Astrocyte (in vitro differentiated cells and primary cell): Measurements from ENCODE around the gene LYST. TPM values are rescaled to one million over a fixed set of nuclear protein-coding genes. Genes with fewer than 3 reads are reported as not detected.
"Not testable (repeated sequence)": the region's sequence is repeated elsewhere in the genome, so short reads cannot be mapped to it uniquely, and the experiment has no call there.

Experiments used
- DNase-seq: peaks from one replicate; pipeline ENCODE4 v3.0.0-alpha.2; 2010; ENCODE audit warnings: low read depth
- FAIRE-seq: peaks from 2 replicates; lab custom pipeline; 2011; peaks lifted over from hg19 to GRCh38; lab: Jason Lieb, UNC
- H2AFZ ChIP-seq: 2 replicates; pipeline ENCODE4 v1.6.0; 2012; ENCODE audit warnings: low read depth, low read length, inconsistent platforms
- H3K27ac ChIP-seq: 2 replicates; pipeline ENCODE4 v1.5.1; 2011; ENCODE audit warnings: low read depth, low read length, inconsistent platforms
- H3K27me3 ChIP-seq: 2 replicates; pipeline ENCODE4 v1.6.0; 2011; ENCODE audit warnings: low read length, inconsistent platforms; ENCODE audit not compliant: insufficient read depth
- H3K36me3 ChIP-seq: 2 replicates; pipeline ENCODE4 v1.5.1; 2011; ENCODE audit warnings: low read length, inconsistent platforms; ENCODE audit not compliant: insufficient read depth
- H3K4me1 ChIP-seq: 2 replicates; pipeline ENCODE4 v1.5.1; 2011; ENCODE audit warnings: low read length, inconsistent platforms; ENCODE audit not compliant: insufficient read depth
- H3K4me2 ChIP-seq: 2 replicates; pipeline ENCODE4 v1.6.0; 2012; ENCODE audit warnings: low read length, inconsistent platforms
- H3K4me3 ChIP-seq: 2 replicates; pipeline ENCODE4 v1.5.1; 2011; ENCODE audit warnings: low read depth, mild to moderate bottlenecking, low read length, inconsistent platforms; ENCODE audit not compliant: insufficient read depth
- H3K79me2 ChIP-seq: 2 replicates; pipeline ENCODE4 v1.6.0; 2012; ENCODE audit warnings: mild to moderate bottlenecking, low read length, inconsistent platforms; ENCODE audit not compliant: insufficient read depth
- H3K9ac ChIP-seq: 2 replicates; pipeline ENCODE4 v1.6.0; 2012; ENCODE audit warnings: mild to moderate bottlenecking, low read length, inconsistent platforms
- H3K9me3 ChIP-seq: 2 replicates; pipeline ENCODE4 v1.5.1; 2012; ENCODE audit warnings: low read depth, mild to moderate bottlenecking, low read length, inconsistent platforms; ENCODE audit not compliant: insufficient read depth
- H4K20me1 ChIP-seq: 2 replicates; pipeline ENCODE4 v1.6.0; 2012; ENCODE audit warnings: low read length, inconsistent platforms; ENCODE audit not compliant: insufficient read depth
- H3K27ac Mint-ChIP-seq: one replicate; pipeline ENCODE4 v1.8.0; 2021; ENCODE audit warnings: mild to moderate bottlenecking, mixed read lengths; ENCODE audit not compliant: unreplicated experiment
- H3K27me3 Mint-ChIP-seq: one replicate; pipeline ENCODE4 v1.8.0; 2021; ENCODE audit warnings: low read depth, mixed read lengths; ENCODE audit not compliant: unreplicated experiment
- H3K36me3 Mint-ChIP-seq: one replicate; pipeline ENCODE4 v1.8.0; 2021; ENCODE audit warnings: low read depth, mixed read lengths; ENCODE audit not compliant: unreplicated experiment
- H3K4me1 Mint-ChIP-seq: one replicate; pipeline ENCODE4 v1.8.0; 2021; ENCODE audit warnings: low read depth, mixed read lengths; ENCODE audit not compliant: unreplicated experiment
- H3K4me3 Mint-ChIP-seq: one replicate; pipeline ENCODE4 v1.8.0; 2021; ENCODE audit warnings: mild to moderate bottlenecking, moderate library complexity, mixed read lengths; ENCODE audit not compliant: unreplicated experiment
- H3K9me3 Mint-ChIP-seq: one replicate; pipeline ENCODE4 v1.8.0; 2021; ENCODE audit warnings: mild to moderate bottlenecking, mixed read lengths; ENCODE audit not compliant: unreplicated experiment
- CTCF ChIP-seq: IDR thresholded peaks from 2 replicates; pipeline ENCODE4 v1.5.1; 2011; ENCODE audit warnings: low read depth, mild to moderate bottlenecking, inconsistent platforms, low read length, moderate library complexity; ENCODE audit not compliant: insufficient read depth
- EZH2 ChIP-seq: IDR thresholded peaks from 2 replicates; pipeline ENCODE4 v1.6.1; 2012; ENCODE audit warnings: mild to moderate bottlenecking, low read length, inconsistent platforms; ENCODE audit not compliant: insufficient read depth
- total RNA-seq: library from RNA; stranded (reverse); gene quantifications from 2 replicates; pipeline ENCODE4 v1.2.1, GENCODE V29; 2021

The LYST gene
- total RNA-seq, 1 donor from 2014 or later: 15.7 TPM

GRCh38 chr1:235759336-235759735 is 107.4 kb downstream of the LYST start:
- Histone ChIP-seq H3K79me2 (no peaks in the 10 kb centered on the region), H3K4me3 (no peak overlapping the region), H3K4me2 (no peak overlapping the region), H4K20me1 (no peaks in the 10 kb centered on the region), H3K9me3 (no peaks in the 10 kb centered on the region), H3K4me1 (no peaks in the 10 kb centered on the region), H2AFZ (no peak overlapping the region), H3K36me3 (no peaks in the 10 kb centered on the region), H3K27ac (no peak overlapping the region), H3K9ac (no peak overlapping the region), H3K27me3 (no peaks in the 10 kb centered on the region)
- TF ChIP-seq CTCF: no peak
- TF ChIP-seq EZH2: no peak
- Mint-ChIP-seq H3K27ac (no peak overlapping the region), H3K9me3 (no peaks in the 10 kb centered on the region), H3K4me1 (no peaks in the 10 kb centered on the region), H3K36me3 (peaks cover 8% of the 10 kb centered on the region), H3K27me3 (no peaks in the 10 kb centered on the region), H3K4me3 (no peak overlapping the region)
- DNase-seq (no peak), FAIRE-seq (no peak)

- H2AFZ ChIP-seq: no peak overlapping the region
- FAIRE-seq: no peak
- H3K4me1 Mint-ChIP-seq: no peaks in the 10 kb centered on the region
- no peak for DNase-seq
- H3K36me3 ChIP-seq: no peaks in the 10 kb centered on the region
- no peaks in the 10 kb centered on the region for H3K79me2 ChIP-seq
- H3K27me3 Mint-ChIP-seq: no peaks in the 10 kb centered on the region
- H3K27ac Mint-ChIP-seq: no peak overlapping the region
- no peak overlapping the region for H3K4me2 ChIP-seq
- H3K27me3 ChIP-seq: no peaks in the 10 kb centered on the region
- peaks cover 8% of the 10 kb centered on the region for H3K36me3 Mint-ChIP-seq
- H3K9me3 ChIP-seq: no peaks in the 10 kb centered on the region
- no peak overlapping the region for H3K27ac ChIP-seq
- no peak overlapping the region for H3K9ac ChIP-seq
- H3K9me3 Mint-ChIP-seq: no peaks in the 10 kb centered on the region
- no peaks in the 10 kb centered on the region for H3K4me1 ChIP-seq
- TF ChIP-seq CTCF (no peak), EZH2 (no peak)
- H3K4me3 Mint-ChIP-seq: no peak overlapping the region
- no peak overlapping the region for H3K4me3 ChIP-seq
- no peaks in the 10 kb centered on the region for H4K20me1 ChIP-seq
Observed at GRCh38 chr1:235758931-235759330, 107.8 kb downstream of the LYST start.

- Histone ChIP-seq H4K20me1 (no peaks in the 10 kb centered on the region), H3K9me3 (no peaks in the 10 kb centered on the region), H3K27ac (no peak overlapping the region), H3K79me2 (no peaks in the 10 kb centered on the region), H3K27me3 (no peaks in the 10 kb centered on the region), H2AFZ (no peak overlapping the region), H3K4me1 (no peaks in the 10 kb centered on the region), H3K4me2 (no peak overlapping the region), H3K36me3 (no peaks in the 10 kb centered on the region), H3K9ac (no peak overlapping the region), H3K4me3 (no peak overlapping the region)
- H3K27me3 Mint-ChIP-seq: no peaks in the 10 kb centered on the region
- H3K4me3 Mint-ChIP-seq: no peak overlapping the region
- H3K9me3 Mint-ChIP-seq: no peaks in the 10 kb centered on the region
- TF ChIP-seq EZH2: no peak
- TF ChIP-seq CTCF: no peak
- FAIRE-seq (no peak), DNase-seq (no peak)
- H3K36me3 Mint-ChIP-seq: peaks cover 8% of the 10 kb centered on the region
- H3K4me1 Mint-ChIP-seq: no peaks in the 10 kb centered on the region
- no peak overlapping the region for H3K27ac Mint-ChIP-seq
Observed at GRCh38 chr1:235757587-235758096, 109.1 kb downstream of the LYST start.

GRCh38 chr1:235754186-235754585 is 112.5 kb downstream of the LYST start:
- not testable (repeated sequence) for H3K4me3 ChIP-seq, H3K36me3 ChIP-seq, H3K79me2 ChIP-seq, H3K27ac Mint-ChIP-seq, H4K20me1 ChIP-seq, H2AFZ ChIP-seq, H3K4me3 Mint-ChIP-seq, H3K4me2 ChIP-seq, H3K4me1 ChIP-seq, H3K9me3 ChIP-seq, H3K27ac ChIP-seq, H3K9ac ChIP-seq, H3K36me3 Mint-ChIP-seq, H3K9me3 Mint-ChIP-seq, H3K27me3 Mint-ChIP-seq, H3K27me3 ChIP-seq, FAIRE-seq, DNase-seq
- H3K4me1 Mint-ChIP-seq: peaks cover 11% of the 10 kb centered on the region
